Measurements from ENCODE around the gene CNOT6.

CNOT6 gene

GRCh38 chr5:180613814-180614188 lies 119.6 kb downstream of the CNOT6 start:
- in situ Hi-C loops (cut with MboI; ENCODE audit: low sequenced_read_pairs), result no loop called here

DNA sequence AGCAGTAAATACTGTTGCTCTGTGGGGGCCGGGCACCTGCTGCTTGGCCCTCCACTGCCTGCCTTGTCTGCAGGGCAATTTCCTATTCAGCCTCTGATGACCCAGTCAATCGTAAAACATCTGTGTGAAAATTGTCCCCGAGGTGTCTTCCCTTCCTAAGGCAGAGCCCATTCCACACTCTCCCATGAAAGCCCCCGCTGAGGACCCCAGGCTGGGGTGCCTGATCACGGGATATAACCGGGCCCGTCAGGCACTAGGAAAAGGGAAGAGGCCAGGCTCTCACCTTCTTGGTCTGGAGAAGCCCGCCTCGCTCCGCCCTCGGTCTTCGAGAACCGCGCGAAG lies 124.3 kb downstream of the CNOT6 start:
- in situ Hi-C loops (cut with MboI; ENCODE audit: low sequenced_read_pairs), result no loop called here

- in situ Hi-C loops (cut with MboI; ENCODE audit: low sequenced_read_pairs), result no loop called here
These were observed 124.8 kb downstream of the CNOT6 start for GRCh38 chr5:180618829-180619562.

DNA sequence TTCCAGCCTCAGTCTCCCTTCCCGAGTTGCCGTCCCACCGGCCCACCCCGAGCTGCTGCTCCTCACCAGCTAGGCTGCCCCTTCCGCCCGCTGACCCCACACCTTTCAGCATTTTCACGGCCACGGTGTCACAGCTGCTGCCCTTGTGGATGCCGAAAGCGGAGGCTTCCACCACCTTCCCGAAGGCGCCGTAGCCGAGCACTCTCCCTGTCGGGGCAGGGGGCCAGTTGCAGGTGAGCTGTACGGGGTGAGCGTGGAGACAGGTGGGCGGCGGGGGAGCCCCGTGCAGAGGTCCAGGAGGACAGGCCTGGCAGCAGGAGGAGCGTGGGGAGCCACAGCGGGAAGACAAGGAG lies 125.4 kb downstream of the CNOT6 start:
- in situ Hi-C loops (cut with MboI; ENCODE audit: low sequenced_read_pairs), result no loop called here

- in situ Hi-C loops (cut with MboI; ENCODE audit: low sequenced_read_pairs), result no loop called here
These were observed 125.8 kb downstream of the CNOT6 start for GRCh38 chr5:180620014-180620413.

DNA sequence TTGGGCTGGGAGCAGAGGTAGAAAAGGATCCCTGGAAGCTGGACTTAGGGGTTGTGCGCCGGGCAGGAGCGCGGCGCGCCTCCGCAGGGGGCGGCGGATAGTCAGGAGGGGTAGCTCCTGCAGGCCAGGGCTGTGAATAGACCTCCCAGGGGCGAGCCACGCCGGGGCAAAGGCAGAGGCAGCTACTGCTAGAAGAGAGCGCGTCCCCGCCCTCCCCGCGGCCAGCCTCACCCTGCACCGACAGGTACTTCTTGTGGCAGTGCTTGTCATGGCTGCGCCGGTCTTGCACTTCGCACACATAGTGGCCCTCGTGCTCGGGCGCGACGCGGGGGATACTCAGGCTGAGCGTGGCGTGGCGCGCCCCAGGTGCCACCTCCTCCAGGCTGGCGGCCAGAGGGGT lies 127.1 kb downstream of the CNOT6 start:
- in situ Hi-C loops (cut with MboI; ENCODE audit: low sequenced_read_pairs), result no loop called here

GRCh38 chr5:180622910-180623309 lies 128.7 kb downstream of the CNOT6 start:
- in situ Hi-C loops (cut with MboI; ENCODE audit: low sequenced_read_pairs), result no loop called here

GRCh38 chr5:180623411-180623834 lies 129.2 kb downstream of the CNOT6 start:
- in situ Hi-C loops (cut with MboI; ENCODE audit: low sequenced_read_pairs), result no loop called here

DNA sequence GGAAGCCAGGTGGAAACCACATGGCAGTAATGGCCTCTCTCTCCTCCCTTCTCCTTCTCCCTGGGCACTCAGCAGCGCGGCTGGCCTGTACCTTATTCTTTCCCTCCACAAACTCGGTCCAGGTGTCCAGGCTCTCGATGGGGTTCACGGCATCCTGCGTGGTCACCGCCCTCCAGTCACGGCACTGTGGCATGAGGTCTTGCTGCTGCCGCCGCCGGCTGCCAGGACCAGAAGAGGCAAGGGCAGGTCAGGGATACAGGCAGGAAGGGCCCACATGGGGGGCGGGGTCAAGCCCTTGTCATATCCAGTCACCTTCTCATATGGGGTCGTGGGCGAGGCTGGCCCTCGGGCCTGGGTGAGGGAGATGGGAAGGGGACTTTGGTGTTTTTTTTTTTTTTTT lies 129.7 kb downstream of the CNOT6 start:
- in situ Hi-C loops (cut with MboI; ENCODE audit: low sequenced_read_pairs), result no loop called here

DNA sequence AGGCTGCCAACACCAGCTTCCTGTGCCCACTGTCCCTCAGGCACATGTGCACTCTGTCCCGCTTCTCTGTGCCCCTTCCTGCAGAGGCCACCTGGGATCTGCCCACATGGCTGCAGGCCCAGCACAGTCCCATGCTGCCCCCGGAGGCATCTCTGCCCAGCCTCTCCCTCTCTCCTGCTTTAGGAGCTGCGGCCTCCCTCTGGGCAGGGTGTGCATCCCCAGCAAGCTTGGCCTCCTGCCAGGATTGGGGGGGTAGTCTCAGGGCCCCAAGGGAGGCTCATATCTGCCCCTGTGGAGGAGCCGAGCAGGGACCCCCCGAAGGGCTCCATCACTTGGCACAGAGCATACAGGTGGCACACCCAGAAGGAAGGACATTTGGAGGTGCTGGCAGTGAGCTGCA lies 130.4 kb downstream of the CNOT6 start:
- in situ Hi-C loops (cut with MboI; ENCODE audit: low sequenced_read_pairs), result no loop called here

DNA sequence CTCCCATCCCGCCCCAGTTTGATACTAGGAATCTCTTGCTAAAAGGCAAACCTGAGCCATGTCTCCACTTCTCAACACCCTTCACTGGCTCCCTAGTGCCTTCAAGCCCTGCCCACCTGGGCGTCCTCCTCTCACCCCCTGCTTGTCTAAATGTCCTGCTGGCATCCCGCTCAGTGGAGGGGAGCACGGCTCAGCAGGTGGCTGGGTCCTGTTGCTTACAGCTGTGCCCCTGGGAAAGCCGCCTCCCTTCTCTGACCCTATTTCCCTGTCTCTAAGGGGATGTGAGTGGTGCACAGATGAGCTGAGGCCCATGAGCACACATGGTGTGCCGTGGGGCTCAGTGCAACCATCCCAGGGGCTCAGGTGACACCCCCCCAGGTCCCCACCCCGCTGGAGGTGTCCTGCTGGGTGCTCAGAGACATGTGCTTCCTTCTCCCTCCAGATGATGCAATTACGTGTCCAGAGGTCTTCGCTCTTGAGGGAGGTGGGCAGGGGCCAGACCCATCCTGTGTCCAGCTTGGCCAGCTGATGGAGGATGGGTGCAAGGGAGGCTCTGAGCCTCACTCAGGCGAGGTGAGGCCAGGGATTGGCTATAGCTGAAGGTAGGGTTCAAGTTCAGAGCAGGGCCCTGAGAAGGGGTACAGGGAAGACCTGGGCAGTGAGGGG lies 131.1 kb downstream of the CNOT6 start:
- in situ Hi-C loops (cut with MboI; ENCODE audit: low sequenced_read_pairs), result no loop called here

DNA sequence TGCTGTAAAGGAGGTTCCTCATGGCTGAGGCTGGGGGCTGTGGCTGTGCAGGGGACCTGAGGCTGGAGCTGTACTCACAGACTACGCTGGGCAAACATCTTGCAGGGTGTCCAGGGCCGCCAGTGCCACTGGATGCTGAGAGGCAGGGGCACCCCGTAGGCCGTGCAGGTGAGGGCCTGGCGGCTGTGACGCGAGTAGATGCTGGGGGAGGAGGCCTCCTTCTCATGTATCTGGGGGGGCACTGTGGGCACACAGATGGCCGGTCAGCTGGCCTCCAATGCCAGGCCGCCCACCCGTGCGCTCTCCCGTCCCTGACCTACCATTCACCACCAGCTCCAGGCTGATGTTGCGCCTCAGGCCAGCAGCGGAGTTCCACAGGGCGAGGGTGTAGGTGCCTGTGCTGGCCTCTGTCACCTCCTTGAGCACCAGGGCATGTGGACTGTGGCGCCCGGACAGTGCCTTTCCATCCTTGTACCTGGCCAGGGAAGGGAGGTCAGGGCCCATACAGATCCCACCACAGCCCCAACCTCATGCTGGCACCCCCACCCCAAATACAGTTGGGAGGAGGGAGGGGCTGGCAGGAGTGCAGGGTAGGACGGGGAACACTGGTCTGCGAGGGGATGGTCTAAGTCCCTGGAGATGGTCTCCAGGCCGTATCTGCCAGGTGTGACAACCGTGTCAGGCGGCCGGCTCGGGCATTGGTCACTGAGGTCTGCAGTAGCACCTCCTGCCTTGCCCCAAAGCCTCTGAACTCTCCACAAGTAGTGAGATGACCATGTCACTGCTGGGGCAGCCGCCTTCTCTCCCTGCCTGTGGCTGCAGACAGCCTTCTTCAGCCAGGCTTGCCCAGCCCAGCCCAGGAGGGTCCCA lies 131.8 kb downstream of the CNOT6 start:
- in situ Hi-C loops (cut with MboI; ENCODE audit: low sequenced_read_pairs), result no loop called here

DNA sequence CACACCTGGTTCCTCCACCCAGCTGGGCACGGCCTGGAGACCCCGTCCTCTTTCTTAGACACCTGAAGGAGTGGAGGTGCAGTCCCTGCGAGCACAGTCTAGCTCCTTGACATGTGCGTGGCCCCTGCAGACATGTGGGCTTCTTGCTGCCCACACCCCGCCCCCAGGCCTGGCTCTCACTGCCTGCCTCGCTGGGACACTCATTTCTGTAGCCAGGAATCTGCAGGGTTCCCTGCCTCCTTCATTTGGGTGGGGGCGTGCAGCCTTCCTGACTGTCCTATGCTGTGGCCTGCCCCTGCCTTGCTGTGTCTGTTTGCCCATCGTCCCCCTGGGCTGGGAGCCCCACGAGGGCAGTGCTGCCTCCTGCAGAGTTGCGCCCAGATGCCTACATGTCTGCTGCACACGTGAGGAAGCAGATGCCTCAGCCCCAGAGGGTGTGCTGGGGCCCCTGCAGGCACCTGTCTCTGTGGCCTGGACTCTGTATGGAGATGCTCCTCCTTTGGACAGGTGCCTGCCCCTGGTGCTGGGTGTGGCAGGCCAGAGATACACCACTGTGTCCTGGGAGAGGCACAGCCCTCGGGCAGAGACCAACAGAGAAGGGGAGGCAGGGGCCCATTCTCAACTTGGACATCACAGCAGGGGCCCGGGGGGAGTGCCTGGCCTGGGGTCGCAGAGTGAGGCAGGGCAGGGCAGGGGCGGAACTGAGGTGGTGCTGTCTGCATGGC lies 132.6 kb downstream of the CNOT6 start:
- in situ Hi-C loops (cut with MboI; ENCODE audit: low sequenced_read_pairs), result no loop called here

DNA sequence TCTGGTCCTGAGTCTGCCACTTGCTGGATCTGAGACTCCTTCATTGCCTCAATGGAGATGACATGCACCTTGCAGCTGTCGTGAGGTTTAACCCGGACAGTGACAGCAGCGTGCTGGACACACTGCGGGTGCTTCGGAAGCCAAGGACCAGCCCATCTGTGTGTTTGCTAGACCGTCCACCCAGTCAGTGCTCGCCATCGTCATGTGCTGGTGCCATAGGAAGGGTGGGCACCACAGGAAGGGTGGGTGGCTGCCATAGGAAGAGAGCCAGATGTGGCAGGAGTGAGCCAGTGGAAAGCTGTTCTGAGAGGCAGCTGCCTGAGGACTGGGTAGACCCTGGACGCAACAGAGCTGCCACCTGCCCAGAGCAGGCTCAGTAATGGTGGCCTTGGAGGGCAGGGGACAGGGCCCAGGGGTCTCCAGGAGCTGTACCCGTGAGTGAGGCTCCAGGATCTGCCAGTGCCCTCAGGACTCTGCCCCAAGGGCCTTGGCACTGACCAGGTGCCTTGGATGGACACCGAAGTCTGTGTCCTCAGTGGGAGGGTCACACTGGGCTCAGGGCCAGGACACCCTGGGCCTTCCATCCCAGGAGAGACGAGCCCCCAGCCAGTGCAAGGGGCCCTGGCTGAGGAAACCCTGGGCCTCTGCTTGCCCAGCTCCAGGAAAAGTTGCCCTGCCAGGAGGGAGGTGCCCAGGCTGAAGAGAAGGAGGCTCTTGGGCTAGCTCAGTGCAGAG lies 133.4 kb downstream of the CNOT6 start:
- in situ Hi-C loops (cut with MboI; ENCODE audit: low sequenced_read_pairs), result no loop called here

All from hTERT RPE-1 (cell line).